ENCODE results near the gene C20orf144. TPM values are rescaled to one million over a fixed set of nuclear protein-coding genes. Genes with fewer than 3 reads are reported as not detected.

Gene C20orf144
- total RNA-seq, 1 experiment from 2014 or later: not detected

DNA sequence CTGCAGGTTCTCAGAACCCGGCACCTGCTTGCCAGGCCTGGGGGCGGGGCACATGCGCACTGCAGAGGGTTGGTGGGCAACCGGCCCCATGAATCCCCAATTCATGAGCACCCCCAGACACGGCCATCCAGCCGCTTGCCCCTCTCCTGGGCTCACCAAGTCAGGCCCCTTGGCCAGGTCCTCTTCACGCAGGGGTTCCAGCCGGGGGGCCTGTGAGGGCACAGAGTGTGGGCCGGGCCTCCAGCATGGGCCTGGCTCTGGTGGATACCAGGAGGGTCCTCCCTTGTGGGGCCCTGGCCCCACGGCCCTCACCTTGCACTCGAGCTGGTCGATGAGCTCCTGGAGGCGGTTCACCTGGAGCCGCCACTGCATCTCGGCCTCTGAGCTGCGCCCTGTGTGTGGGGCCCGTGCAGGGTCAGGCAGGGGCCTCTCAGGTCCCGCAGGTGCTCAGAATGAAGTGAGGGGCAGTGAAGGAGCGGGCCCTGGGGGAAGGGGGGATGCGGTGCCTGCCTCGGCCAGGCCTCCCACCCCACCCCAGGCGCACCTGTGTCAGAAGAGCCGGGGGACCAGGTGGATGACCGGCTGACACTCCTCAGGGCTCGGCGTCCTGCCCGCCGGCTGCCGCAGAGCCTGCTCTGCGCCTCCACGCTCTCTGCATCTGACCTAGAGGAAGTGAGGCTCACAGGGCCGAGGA, 2.6 kb upstream of the C20orf144 start:
- in situ Hi-C loops (cut with HindIII; ENCODE audit: low pct_unique_long_range_greater_than_20kb, low sequenced_read_pairs): no loop called here

DNA sequence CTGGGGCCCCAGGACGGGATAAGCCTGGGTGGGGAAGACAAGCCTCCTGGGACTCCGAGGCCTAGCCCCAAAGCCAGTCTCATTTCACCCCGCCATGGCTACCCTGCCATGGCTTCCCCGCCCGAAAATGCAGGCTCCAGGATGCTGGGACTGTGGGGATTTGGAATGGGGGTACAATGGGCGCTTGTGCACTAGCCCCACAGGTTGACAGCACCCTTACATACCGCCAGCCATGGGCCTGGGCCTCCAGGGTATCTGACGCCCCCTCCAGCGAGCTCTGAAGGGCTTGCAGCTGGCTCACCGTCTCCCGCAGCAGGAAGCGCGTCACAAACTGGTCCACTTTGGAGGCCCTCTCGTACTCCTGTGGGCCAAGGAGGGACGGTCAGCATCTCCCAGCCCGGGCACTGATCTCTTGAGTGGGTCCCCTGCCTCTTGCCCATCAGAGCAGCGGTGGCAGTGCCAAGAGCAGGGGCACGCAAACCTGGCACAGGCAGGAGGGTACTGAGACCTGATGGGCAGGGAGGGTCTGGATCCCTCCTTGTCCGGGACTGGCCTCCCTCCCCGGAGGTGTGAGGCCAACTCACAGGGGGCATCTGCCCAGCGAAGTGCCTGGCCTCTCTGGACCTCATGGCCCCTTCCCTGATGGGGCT, 2.0 kb upstream of the C20orf144 start:
- no peak overlapping the region for H3K27ac ChIP-seq (ENCODE audit: low read length)
- intact Hi-C loops (cut with micrococcal nuclease; ENCODE audit: unreplicated experiment): no loop called here
- DNase-seq (ENCODE audit: low read depth, low spot score) (no peak), ATAC-seq (no peak)
- H3K27me3 ChIP-seq (ENCODE audit: control insufficient read depth, insufficient read depth, low read length): no peaks in the 10 kb centered on the region
- no peaks in the 10 kb centered on the region for H3K9me3 ChIP-seq (ENCODE audit: control insufficient read depth, insufficient read depth, low read depth, low read length)
- in situ Hi-C loops (cut with HindIII; ENCODE audit: low pct_unique_long_range_greater_than_20kb, low sequenced_read_pairs): no loop called here
- CTCF ChIA-PET: no interaction called here
- POLR2A ChIA-PET: no interaction called here
- H3K4me1 ChIP-seq (ENCODE audit: control insufficient read depth, insufficient read depth, low read length): peaks cover 14% of the 10 kb centered on the region
- BruUV-seq (replicated peaks): no TSS peak
- H3K36me3 ChIP-seq (ENCODE audit: control insufficient read depth, insufficient read depth, low read length): no peaks in the 10 kb centered on the region
- TF ChIP-seq, protein P1, sequence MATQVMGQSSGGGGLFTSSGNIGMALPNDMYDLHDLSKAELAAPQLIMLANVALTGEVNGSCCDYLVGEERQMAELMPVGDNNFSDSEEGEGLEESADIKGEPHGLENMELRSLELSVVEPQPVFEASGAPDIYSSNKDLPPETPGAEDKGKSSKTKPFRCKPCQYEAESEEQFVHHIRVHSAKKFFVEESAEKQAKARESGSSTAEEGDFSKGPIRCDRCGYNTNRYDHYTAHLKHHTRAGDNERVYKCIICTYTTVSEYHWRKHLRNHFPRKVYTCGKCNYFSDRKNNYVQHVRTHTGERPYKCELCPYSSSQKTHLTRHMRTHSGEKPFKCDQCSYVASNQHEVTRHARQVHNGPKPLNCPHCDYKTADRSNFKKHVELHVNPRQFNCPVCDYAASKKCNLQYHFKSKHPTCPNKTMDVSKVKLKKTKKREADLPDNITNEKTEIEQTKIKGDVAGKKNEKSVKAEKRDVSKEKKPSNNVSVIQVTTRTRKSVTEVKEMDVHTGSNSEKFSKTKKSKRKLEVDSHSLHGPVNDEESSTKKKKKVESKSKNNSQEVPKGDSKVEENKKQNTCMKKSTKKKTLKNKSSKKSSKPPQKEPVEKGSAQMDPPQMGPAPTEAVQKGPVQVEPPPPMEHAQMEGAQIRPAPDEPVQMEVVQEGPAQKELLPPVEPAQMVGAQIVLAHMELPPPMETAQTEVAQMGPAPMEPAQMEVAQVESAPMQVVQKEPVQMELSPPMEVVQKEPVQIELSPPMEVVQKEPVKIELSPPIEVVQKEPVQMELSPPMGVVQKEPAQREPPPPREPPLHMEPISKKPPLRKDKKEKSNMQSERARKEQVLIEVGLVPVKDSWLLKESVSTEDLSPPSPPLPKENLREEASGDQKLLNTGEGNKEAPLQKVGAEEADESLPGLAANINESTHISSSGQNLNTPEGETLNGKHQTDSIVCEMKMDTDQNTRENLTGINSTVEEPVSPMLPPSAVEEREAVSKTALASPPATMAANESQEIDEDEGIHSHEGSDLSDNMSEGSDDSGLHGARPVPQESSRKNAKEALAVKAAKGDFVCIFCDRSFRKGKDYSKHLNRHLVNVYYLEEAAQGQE (IDR thresholded peaks at IDR 0.05; ENCODE audit: insufficient read depth in 1 of 2, low read depth in 2 of 2, low read length in 1 of 2): no peak
- no peak for TF ChIP-seq TCF7L2 (IDR thresholded peaks at IDR 0.05; ENCODE audit: low read depth, low read length)
- H3K4me3 ChIP-seq (ENCODE audit: low read depth in 2 of 2, low read length in 2 of 2): no peak overlapping the region

More for the DNA sequence above, 2.6 kb upstream of the C20orf144 start:
- Histone ChIP-seq H3K27me3 (ENCODE audit: control insufficient read depth, insufficient read depth, low read length) (no peaks in the 10 kb centered on the region), H3K4me1 (ENCODE audit: control insufficient read depth, insufficient read depth, low read length) (peaks cover 11% of the 10 kb centered on the region), H3K27ac (ENCODE audit: low read length) (no peak overlapping the region), H3K4me3 (ENCODE audit: low read depth in 2 of 2, low read length in 2 of 2) (no peak overlapping the region), H3K36me3 (ENCODE audit: control insufficient read depth, insufficient read depth, low read length) (no peaks in the 10 kb centered on the region), H3K9me3 (ENCODE audit: control insufficient read depth, insufficient read depth, low read depth, low read length) (no peaks in the 10 kb centered on the region)
- no peak for TF ChIP-seq TCF7L2 (IDR thresholded peaks at IDR 0.05; ENCODE audit: low read depth, low read length)
- TF ChIP-seq, protein P1 (IDR thresholded peaks at IDR 0.05; ENCODE audit: insufficient read depth in 1 of 2, low read depth in 2 of 2, low read length in 1 of 2): no peak
- TF ChIP-seq SIN3A (IDR thresholded peaks at IDR 0.05; ENCODE audit: borderline replicate concordance, insufficient read depth, low read depth, low read length): no peak
- TF ChIP-seq POLR2AphosphoS5 (IDR thresholded peaks at IDR 0.05; ENCODE audit: low read depth, low read length): no peak
- TF ChIP-seq, protein P2, sequence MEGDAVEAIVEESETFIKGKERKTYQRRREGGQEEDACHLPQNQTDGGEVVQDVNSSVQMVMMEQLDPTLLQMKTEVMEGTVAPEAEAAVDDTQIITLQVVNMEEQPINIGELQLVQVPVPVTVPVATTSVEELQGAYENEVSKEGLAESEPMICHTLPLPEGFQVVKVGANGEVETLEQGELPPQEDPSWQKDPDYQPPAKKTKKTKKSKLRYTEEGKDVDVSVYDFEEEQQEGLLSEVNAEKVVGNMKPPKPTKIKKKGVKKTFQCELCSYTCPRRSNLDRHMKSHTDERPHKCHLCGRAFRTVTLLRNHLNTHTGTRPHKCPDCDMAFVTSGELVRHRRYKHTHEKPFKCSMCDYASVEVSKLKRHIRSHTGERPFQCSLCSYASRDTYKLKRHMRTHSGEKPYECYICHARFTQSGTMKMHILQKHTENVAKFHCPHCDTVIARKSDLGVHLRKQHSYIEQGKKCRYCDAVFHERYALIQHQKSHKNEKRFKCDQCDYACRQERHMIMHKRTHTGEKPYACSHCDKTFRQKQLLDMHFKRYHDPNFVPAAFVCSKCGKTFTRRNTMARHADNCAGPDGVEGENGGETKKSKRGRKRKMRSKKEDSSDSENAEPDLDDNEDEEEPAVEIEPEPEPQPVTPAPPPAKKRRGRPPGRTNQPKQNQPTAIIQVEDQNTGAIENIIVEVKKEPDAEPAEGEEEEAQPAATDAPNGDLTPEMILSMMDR (IDR thresholded peaks at IDR 0.05): no peak
- intact Hi-C loops (cut with micrococcal nuclease; ENCODE audit: unreplicated experiment): no loop called here
- CTCF ChIA-PET: no interaction called here
- POLR2A ChIA-PET: no interaction called here
- ATAC-seq (no peak), DNase-seq (ENCODE audit: low read depth, low spot score) (no peak)
- BruUV-seq (replicated peaks): no TSS peak
